B cell (primary cell): ENCODE data around the gene CAMTA1. TPM values are rescaled to one million over a fixed set of nuclear protein-coding genes. Genes with fewer than 3 reads are reported as not detected.

Source experiments
- ATAC-seq: fragments of 200-7000 bp; cut with Tn5 transposase; one replicate; pipeline ENCODE4 v1.10.0; 2021; ENCODE audit warnings: low read depth, mild to moderate bottlenecking, moderate number of reproducible peaks, moderate library complexity
- CTCF ChIA-PET: fragments of 350-600 bp; sonication (Branson Sonifier 250); formaldehyde crosslinking; loops from one replicate; lab custom pipeline; 2021; ENCODE audit warnings: antibody characterized with exemption, inconsistent platforms; lab: Charles Lee
- POLR2A ChIA-PET: fragments of 350-600 bp; sonication (Branson Sonifier 250); formaldehyde crosslinking; loops from one replicate; lab custom pipeline; 2021; ENCODE audit warnings: antibody characterized with exemption; lab: Charles Lee
- DNase-seq: peaks from one replicate; pipeline ENCODE4 v3.0.0; 2013
- H2AFZ ChIP-seq: 2 replicates; pipeline ENCODE4 v1.6.1; 2012; ENCODE audit warnings: mild to moderate bottlenecking, low read depth, low read length; ENCODE audit not compliant: insufficient read depth, poor library complexity, severe bottlenecking
- H3K27ac ChIP-seq, 2 donors: 1 replicate in 1 of 2; 2 replicates in 1 of 2; pipeline ENCODE4 v1.5.1; 2012 to 2013; ENCODE audit warnings: low read length in 2 of 2, mild to moderate bottlenecking in 2 of 2, moderate library complexity in 1 of 2
- H3K27me3 ChIP-seq, 4 experiments: fragments of 200-600 bp in 1 of 4; sonication (generic) in 1 of 4; replicated peaks in 1 of 4; 1 replicate in 2 of 4; 2 replicates in 2 of 4; pipeline versions ENCODE4 v1.6.1 to v1.7.0; 2013 to 2016; ENCODE audit warnings: low read length in 3 of 4, mild to moderate bottlenecking in 2 of 4, mixed read lengths in 1 of 4, moderate library complexity in 1 of 4; ENCODE audit not compliant: insufficient read depth in 4 of 4, control insufficient read depth in 3 of 4; ENCODE audit errors: control extremely low read depth in 1 of 4
- H3K36me3 ChIP-seq, 2 experiments: replicated peaks in 1 of 2; 1 replicate in 1 of 2; 2 replicates in 1 of 2; pipeline versions ENCODE4 v1.6.1 to v1.7.1; 2013; ENCODE audit warnings: low read length in 1 of 2; ENCODE audit not compliant: insufficient read depth in 2 of 2, control insufficient read depth in 1 of 2; ENCODE audit errors: control extremely low read depth in 1 of 2, extremely low read depth in 1 of 2
- H3K4me1 ChIP-seq, 2 donors: fragments of 200-600 bp in 1 of 2; sonication (generic) in 1 of 2; 1 replicate in 1 of 2; 2 replicates in 1 of 2; pipeline versions ENCODE4 v1.5.1 to v1.6.1; 2013 to 2017; ENCODE audit warnings: low read length in 2 of 2; ENCODE audit not compliant: control insufficient read depth in 2 of 2, insufficient read depth in 2 of 2
- H3K4me2 ChIP-seq: replicated peaks from 2 replicates; pipeline ENCODE3; 2012; ENCODE audit warnings: mild to moderate bottlenecking, low read depth, low read length; ENCODE audit not compliant: poor library complexity, severe bottlenecking
- H3K4me3 ChIP-seq, 5 experiments: fragments of 200-600 bp in 1 of 5; sonication (generic) in 1 of 5; 1 replicate in 3 of 5; 2 replicates in 2 of 5; pipeline versions ENCODE4 v1.5.1 to v1.7.0; 2011 to 2016; ENCODE audit warnings: low read length in 4 of 5, mild to moderate bottlenecking in 4 of 5, low read depth in 2 of 5, control low read depth in 1 of 5, moderate library complexity in 1 of 5; ENCODE audit not compliant: insufficient read depth in 1 of 5; ENCODE audit errors: control extremely low read depth in 1 of 5, extremely low read depth in 1 of 5
- H3K79me2 ChIP-seq: fragments of 200-600 bp; sonication (generic); one replicate; pipeline ENCODE4 v1.6.0; 2016; ENCODE audit warnings: low read length; ENCODE audit not compliant: control insufficient read depth, insufficient read depth
- H3K9ac ChIP-seq: fragments of 200-600 bp; sonication (generic); 2 replicates; pipeline ENCODE4 v1.6.1; 2017; ENCODE audit warnings: mild to moderate bottlenecking, low read length, moderate library complexity
- H3K9me3 ChIP-seq, 3 donors: one replicate each; pipeline versions ENCODE4 v1.6.1 to v1.7.1; 2013; ENCODE audit warnings: low read length in 2 of 3; ENCODE audit not compliant: control insufficient read depth in 2 of 3, insufficient read depth in 1 of 3; ENCODE audit errors: control extremely low read depth in 1 of 3
- H4K20me1 ChIP-seq: 2 replicates; pipeline ENCODE4 v1.6.0; 2012; ENCODE audit warnings: mild to moderate bottlenecking, low read length; ENCODE audit not compliant: insufficient read depth, control insufficient read depth, poor library complexity, severe bottlenecking
- H3K27ac Mint-ChIP-seq: one replicate; pipeline ENCODE4 v1.8.0; 2021; ENCODE audit warnings: mixed read lengths
- H3K27me3 Mint-ChIP-seq: one replicate; pipeline ENCODE4 v1.8.0; 2021; ENCODE audit warnings: mixed read lengths
- H3K4me1 Mint-ChIP-seq: one replicate; pipeline ENCODE4 v1.8.0; 2021; ENCODE audit warnings: mixed read lengths
- H3K4me3 Mint-ChIP-seq: one replicate; pipeline ENCODE4 v1.8.0; 2021; ENCODE audit warnings: mixed read lengths
- H3K9me3 Mint-ChIP-seq: one replicate; pipeline ENCODE4 v1.8.0; 2022; ENCODE audit warnings: mixed read lengths; ENCODE audit not compliant: insufficient read depth
- EZH2 ChIP-seq: IDR thresholded peaks from 2 replicates; pipeline ENCODE4 v1.6.1; 2012; ENCODE audit warnings: borderline replicate concordance, low read depth, mild to moderate bottlenecking, moderate library complexity, low read length; ENCODE audit not compliant: insufficient read depth, poor library complexity, severe bottlenecking
- WGBS: methylation state at CpG from one replicate; pipeline ENCODE4 v1.1.5; 2013; ENCODE audit warnings: missing lambda C conversion rate; ENCODE audit not compliant: insufficient coverage; 5-methylcytosine and 5-hydroxymethylcytosine counted together
- intact Hi-C: fragments of 100-400 bp; cut with micrococcal nuclease; formaldehyde crosslinking; loops from one replicate; pipeline ENCODE4 v1.10.0; 2022
- polyA plus RNA-seq: library from polyadenylated mRNA; depleted of rRNA; stranded (reverse); fragments of >200 nt; gene quantifications from 2 replicates; pipeline ENCODE4 v1.2.3, GENCODE V29; 2012
- total RNA-seq, 2 donors: library from RNA; stranded (reverse); fragments of 120-200 nt in 1 of 2; gene quantifications; 1 replicate in 1 of 2; 2 replicates in 1 of 2; pipeline versions ENCODE4 v1.2.3 to v1.2.4, GENCODE V29; 2013 to 2022
- TF ChIP-seq, protein P1 (sequence below): fragments of 200-600 bp; IDR thresholded peaks from one replicate; pipeline ENCODE4 v1.8.0; 2022; ENCODE audit warnings: antibody characterized with exemption, mild to moderate bottlenecking

CAMTA1 gene
- total and polyA plus RNA-seq, 2 donors (not counting 1 experiment from before 2014, with no cell fraction given) = 42.2 to 45.7 TPM

DNA sequence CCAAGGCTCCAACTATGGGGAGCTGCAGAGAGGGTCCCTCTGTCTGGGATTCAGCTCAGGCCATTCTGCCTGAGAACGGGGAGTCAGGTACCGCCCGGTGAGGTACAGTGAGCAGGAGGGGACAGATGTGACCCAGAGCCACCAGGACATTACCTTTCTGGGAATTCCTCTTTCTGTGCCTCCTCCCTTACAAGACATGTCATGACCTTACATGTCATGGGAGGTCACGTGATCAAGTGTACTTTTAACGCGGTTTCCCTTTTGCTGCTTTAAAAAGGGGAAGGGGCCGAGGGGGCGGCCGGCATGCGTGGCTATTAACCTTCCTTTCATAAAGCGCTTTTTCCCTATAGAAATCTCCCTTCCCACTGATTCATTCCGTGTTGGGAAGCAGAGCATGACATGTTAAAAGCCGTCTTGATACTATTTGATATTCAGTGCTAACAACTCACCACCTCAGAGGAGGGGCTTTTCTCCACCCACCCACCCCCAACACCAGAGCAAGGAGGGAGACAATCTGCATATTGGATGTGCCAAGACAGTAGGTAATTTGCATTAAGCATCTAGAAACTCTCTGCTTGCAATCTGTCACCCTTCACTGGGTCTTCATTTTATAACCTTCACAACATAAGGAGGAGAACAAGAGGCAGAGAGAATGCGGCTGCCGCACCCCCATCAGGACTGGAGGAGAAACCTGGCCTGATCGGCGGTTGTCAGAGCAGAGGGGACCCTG lies 872.2 kb downstream of the CAMTA1 start:
- Mint-ChIP-seq H3K4me1 (no peaks in the 10 kb centered on the region), H3K27ac (no peak overlapping the region), H3K27me3 (peaks cover 3% of the 10 kb centered on the region), H3K9me3 (no peaks in the 10 kb centered on the region), H3K4me3 (no peak overlapping the region)
- Histone ChIP-seq H3K36me3 (no peaks in the 10 kb centered on the region), H3K4me2 (no peak overlapping the region), H3K4me3 (no peak overlapping the region), H4K20me1 (no peaks in the 10 kb centered on the region), H3K9ac (no peak overlapping the region), H3K79me2 (no peaks in the 10 kb centered on the region), H3K9me3 (peaks cover 0 to 15% (median 0%) of the 10 kb centered on the region in 3 donors), H3K27ac (no peak overlapping the region), H3K4me1 (no peaks in the 10 kb centered on the region), H2AFZ (no peak overlapping the region), H3K27me3 (no peaks in the 10 kb centered on the region)
- DNase-seq (no peak), ATAC-seq (no peak)
- POLR2A ChIA-PET = no interaction called here
- WGBS = 85% methylated on average over 10 of the region's 17 CpGs
- no peak for TF ChIP-seq EZH2
- TF ChIP-seq, protein P1, sequence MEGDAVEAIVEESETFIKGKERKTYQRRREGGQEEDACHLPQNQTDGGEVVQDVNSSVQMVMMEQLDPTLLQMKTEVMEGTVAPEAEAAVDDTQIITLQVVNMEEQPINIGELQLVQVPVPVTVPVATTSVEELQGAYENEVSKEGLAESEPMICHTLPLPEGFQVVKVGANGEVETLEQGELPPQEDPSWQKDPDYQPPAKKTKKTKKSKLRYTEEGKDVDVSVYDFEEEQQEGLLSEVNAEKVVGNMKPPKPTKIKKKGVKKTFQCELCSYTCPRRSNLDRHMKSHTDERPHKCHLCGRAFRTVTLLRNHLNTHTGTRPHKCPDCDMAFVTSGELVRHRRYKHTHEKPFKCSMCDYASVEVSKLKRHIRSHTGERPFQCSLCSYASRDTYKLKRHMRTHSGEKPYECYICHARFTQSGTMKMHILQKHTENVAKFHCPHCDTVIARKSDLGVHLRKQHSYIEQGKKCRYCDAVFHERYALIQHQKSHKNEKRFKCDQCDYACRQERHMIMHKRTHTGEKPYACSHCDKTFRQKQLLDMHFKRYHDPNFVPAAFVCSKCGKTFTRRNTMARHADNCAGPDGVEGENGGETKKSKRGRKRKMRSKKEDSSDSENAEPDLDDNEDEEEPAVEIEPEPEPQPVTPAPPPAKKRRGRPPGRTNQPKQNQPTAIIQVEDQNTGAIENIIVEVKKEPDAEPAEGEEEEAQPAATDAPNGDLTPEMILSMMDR = no peak
- CTCF ChIA-PET = interaction anchor here (1.0 to 1.9 kb wide), 2 partner anchors 10 to 12 kb away, joined by 3 to 9 read pairs; no protein-coding TSS in a partner anchor
- intact Hi-C loops = no loop called here

DNA sequence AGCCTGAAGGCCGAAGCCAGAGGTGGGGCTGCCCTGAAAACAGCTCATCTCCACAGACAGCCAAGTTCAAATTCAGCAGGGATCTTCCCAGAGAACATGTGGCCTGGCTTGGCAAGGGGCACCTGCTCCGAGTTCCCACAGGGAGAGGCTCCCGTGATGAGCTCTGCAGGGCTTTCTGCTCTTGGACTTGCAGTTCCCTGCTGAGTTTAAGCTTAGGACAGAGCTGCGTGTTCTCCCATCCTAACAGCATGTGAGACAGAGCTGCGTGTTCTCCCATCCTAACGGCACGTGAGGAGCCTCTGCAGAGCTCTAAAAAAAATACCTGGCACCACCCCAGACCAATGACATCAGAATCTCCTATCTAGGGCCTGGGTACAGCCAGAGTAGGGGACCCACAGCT lies 872.8 kb downstream of the CAMTA1 start:
- H3K4me3 ChIP-seq = no peak overlapping the region
- no peaks in the 10 kb centered on the region for H3K4me1 ChIP-seq
- ChIA-PET CTCF (interaction anchor here (0.6 to 1.9 kb wide), 2 partner anchors 11 to 311 kb away, joined by 3 to 9 read pairs; no protein-coding TSS in a partner anchor), POLR2A (no interaction called here)
- TF ChIP-seq, protein P1 = no peak
- TF ChIP-seq EZH2 = no peak
- Mint-ChIP-seq H3K27me3 (peaks cover 3% of the 10 kb centered on the region), H3K9me3 (no peaks in the 10 kb centered on the region), H3K27ac (no peak overlapping the region), H3K4me1 (no peaks in the 10 kb centered on the region), H3K4me3 (no peak overlapping the region)
- ATAC-seq (no peak), DNase-seq (no peak)
- H3K9ac ChIP-seq = no peak overlapping the region
- H4K20me1 ChIP-seq = no peaks in the 10 kb centered on the region
- 96% methylated on average over 3 of the region's 7 CpGs for WGBS
- H3K27me3 ChIP-seq = no peaks in the 10 kb centered on the region
- no peaks in the 10 kb centered on the region for H3K36me3 ChIP-seq
- H3K9me3 ChIP-seq = peaks cover 0 to 15% (median 0%) of the 10 kb centered on the region in 3 donors
- no peak overlapping the region for H2AFZ ChIP-seq
- no peaks in the 10 kb centered on the region for H3K79me2 ChIP-seq
- H3K4me2 ChIP-seq = no peak overlapping the region
- no peak overlapping the region for H3K27ac ChIP-seq
- intact Hi-C loops = no loop called here
